K562 (cell line): ENCODE data around the gene MT1HL1. TPM values are rescaled to one million over a fixed set of nuclear protein-coding genes. Genes with fewer than 3 reads are reported as not detected.

Experiments used
- ATF3 ChIP-seq, 2 experiments: fragments of 450-650 bp in 1 of 2; sonication (generic) in 1 of 2; formaldehyde crosslinking in 1 of 2; IDR thresholded peaks in 1 of 2; conservative IDR thresholded peaks in 1 of 2; 2 replicates each; pipeline versions ENCODE4 v1.6.1 to v1.8.1; 2016 to 2023; ENCODE audit warnings: mild to moderate bottlenecking in 2 of 2, moderate library complexity in 2 of 2, inconsistent platforms in 1 of 2, missing genetic modification reagents in 1 of 2
- CGGBP1 ChIP-seq: fragments of 250-450 bp; sonication (Bioruptor Pico); IDR thresholded peaks from 2 replicates; pipeline ENCODE4 v1.9.0; 2021; ENCODE audit warnings: mild to moderate bottlenecking
- CHD2 ChIP-seq: IDR thresholded peaks from 2 replicates; pipeline ENCODE4 v1.6.1; 2011; ENCODE audit warnings: low read depth, low read length
- DIDO1 ChIP-seq: fragments of 450-650 bp; IDR thresholded peaks from 2 replicates; pipeline ENCODE4 v1.6.1; 2016; ENCODE audit warnings: low read depth, missing biosample characterization, missing genetic modification characterization
- E2F4 ChIP-seq: sonication (generic); formaldehyde crosslinking; IDR thresholded peaks from 2 replicates; pipeline ENCODE4 v1.8.0; 2022; ENCODE audit warnings: mild to moderate bottlenecking, low read depth, missing genetic modification reagents
- ESRRA ChIP-seq: fragments of 450-650 bp; IDR thresholded peaks from 2 replicates; pipeline ENCODE4 v1.6.1; 2014; ENCODE audit warnings: low read depth, mild to moderate bottlenecking, moderate library complexity, borderline replicate concordance
- FOSL1 ChIP-seq: fragments of 200-800 bp; sonication (Bioruptor generic); conservative IDR thresholded peaks from 2 replicates; pipeline ENCODE4 v1.6.1; 2016; ENCODE audit warnings: missing genetic modification characterization, missing compliant biosample characterization
- FOXA3 ChIP-seq, 2 experiments: fragments of 450-650 bp in 1 of 2; sonication (generic) in 1 of 2; formaldehyde crosslinking; IDR thresholded peaks in 1 of 2; conservative IDR thresholded peaks in 1 of 2; 2 replicates each; pipeline versions ENCODE4 v1.4.0 to v1.8.0; 2020 to 2022; ENCODE audit warnings: mild to moderate bottlenecking in 2 of 2, missing genetic modification reagents in 1 of 2
- FOXK2 ChIP-seq, 2 experiments: fragments of 450-650 bp; IDR thresholded peaks in 1 of 2; conservative IDR thresholded peaks in 1 of 2; 2 replicates each; pipeline ENCODE4 v1.6.1; 2016; ENCODE audit warnings: low read depth in 2 of 2, mild to moderate bottlenecking in 1 of 2
- MTA2 ChIP-seq: fragments of 450-650 bp; IDR thresholded peaks from 2 replicates; pipeline ENCODE4 v1.6.1; 2016; ENCODE audit warnings: low read depth
- MYC ChIP-seq, 2 experiments: fragments of 250-450 bp in 1 of 2; sonication (Bioruptor Pico) in 1 of 2; IDR thresholded peaks; 2 replicates each; pipeline versions ENCODE4 v1.5.1 to v1.6.1; 2012 to 2021; ENCODE audit warnings: low read depth in 2 of 2, borderline replicate concordance in 1 of 2, improper control_type of control experiment in 1 of 2, low read length in 1 of 2, mild to moderate bottlenecking in 1 of 2, moderate library complexity in 1 of 2
- NFIC ChIP-seq: fragments of 450-650 bp; IDR thresholded peaks from 2 replicates; pipeline ENCODE4 v1.6.1; 2017; ENCODE audit warnings: mild to moderate bottlenecking, inconsistent platforms
- PREB ChIP-seq: sonication (generic); formaldehyde crosslinking; IDR thresholded peaks from 2 replicates; pipeline ENCODE4 v1.8.1; 2023; ENCODE audit warnings: mild to moderate bottlenecking, missing genetic modification reagents
- SMAD3 ChIP-seq: fragments of 450-650 bp; formaldehyde crosslinking; conservative IDR thresholded peaks from 2 replicates; pipeline ENCODE4 v1.4.0; 2020; ENCODE audit warnings: mild to moderate bottlenecking
- SMC3 ChIP-seq: conservative IDR thresholded peaks from 2 replicates; pipeline ENCODE4 v1.6.1; 2011; ENCODE audit warnings: low read depth, low read length, improper control_type of control experiment; ENCODE audit not compliant: insufficient read depth
- TAF7 ChIP-seq: fragments of 450-650 bp; IDR thresholded peaks from 2 replicates; pipeline ENCODE4 v1.6.1; 2016; ENCODE audit warnings: missing genetic modification characterization, missing compliant biosample characterization
- TCF7 ChIP-seq: sonication (generic); IDR thresholded peaks from 2 replicates; pipeline ENCODE4 v1.6.1; 2016; ENCODE audit warnings: antibody characterized with exemption, borderline replicate concordance
- THRB ChIP-seq: fragments of 450-650 bp; formaldehyde crosslinking; conservative IDR thresholded peaks from 2 replicates; pipeline ENCODE4 v1.4.0; 2022; ENCODE audit warnings: mild to moderate bottlenecking, missing genetic modification characterization
- ZBTB2 ChIP-seq: fragments of 450-650 bp; IDR thresholded peaks from 2 replicates; pipeline ENCODE4 v1.6.1; 2016; ENCODE audit warnings: antibody characterized with exemption
- ZNF764 ChIP-seq: fragments of 250-450 bp; sonication (Bioruptor Pico); IDR thresholded peaks from 2 replicates; pipeline ENCODE4 v1.4.0; 2020; ENCODE audit warnings: low read depth, mild to moderate bottlenecking, moderate library complexity
- polyA plus RNA-seq, 8 experiments: library from polyadenylated mRNA; depleted of rRNA in 4 of 8; stranded (reverse) in 5 of 8; unstranded in 3 of 8; fragments of >200 nt; fragmentation: Nextera tagmentation in 2 of 8; fragmentation: Illumina TruSeq in 1 of 8; extraction: Ambion mirVana in 2 of 8; extraction: Trizol in 1 of 8; gene quantifications; 2 replicates each; pipeline versions ENCODE4 v1.2.1 to v1.2.3, GENCODE V29; 2011 to 2014; ENCODE audit warnings: inconsistent platforms in 1 of 8, missing spikeins in 1 of 8
- total RNA-seq, 7 experiments: library from RNA; depleted of rRNA in 6 of 7; stranded (reverse); fragments of >200 nt in 6 of 7; fragmentation: Illumina TruSeq in 2 of 7; extraction: Trizol in 2 of 7; gene quantifications; 2 replicates each; pipeline versions ENCODE4 v1.2.1 to v1.2.3, GENCODE V29; 2011 to 2021; ENCODE audit warnings: low replicate concordance in 1 of 7

The MT1HL1 gene
- total and polyA plus RNA-seq, 9 of the 15 experiments (the other 6 are each of a cell fraction or from before 2014, with no cell fraction given) = not detected

- TF ChIP-seq E2F4 (no peak), SMAD3 (no peak), ZBTB2 (no peak), THRB (CRISPR knock-in tag) (no peak), ATF3 (IDR thresholded peaks at IDR 0.05) (peak; percentile 85), ATF3 (CRISPR knock-in tag; conservative IDR thresholded peaks at IDR 0.05) (no peak), TCF7 (no peak), CGGBP1 (CRISPR knock-in tag) (no peak), MTA2 (peak; percentile 5; the same call in 1 of the 2 replicates), ESRRA (0 out of 2 replicates have a peak, but pooled peaks have one; percentile 12), SMC3 (no peak), TAF7 (no peak), FOXK2 (conservative IDR thresholded peaks at IDR 0.05 in 1 of 2, IDR thresholded peaks at IDR 0.05 in 1 of 2; ENCODE audit: low read depth in 2 of 2) (0 out of 4 replicates have a peak, but pooled peaks of 1 of the 2 experiments have one; percentile 19), PREB (CRISPR knock-in tag) (no peak), NFIC (peak; percentile 94), DIDO1 (tag) (no peak), ZNF764 (no peak), MYC (IDR thresholded peaks at IDR 0.05; ENCODE audit: low read depth, low read length) (0 out of 2 replicates have a peak, but pooled peaks have one; percentile 12), MYC (CRISPR knock-in tag; IDR thresholded peaks at IDR 0.05; ENCODE audit: borderline replicate concordance, low read depth) (no peak), CHD2 (no peak), FOSL1 (tag) (peak; percentile 95), FOXA3 (CRISPR knock-in tag; conservative IDR thresholded peaks at IDR 0.05 in 1 of 2, IDR thresholded peaks at IDR 0.05 in 1 of 2) (peak in 1 of 2 experiments; percentile 59; a peak in 2 of 4 replicates)
Observed at GRCh38 chr1:237012788-237013383, 8.6 kb upstream of the MT1HL1 start (continued).
